HG03521 (cell line): ENCODE measurements around the gene PPM1K.

ENCODE experiments used
- ATAC-seq: cut with Tn5 transposase; IDR thresholded peaks from one replicate; pipeline ENCODE4 v1.9.1; 2021; ENCODE audit warnings: mild to moderate bottlenecking, moderate library complexity; ENCODE audit not compliant: unreplicated experiment

Gene PPM1K

GRCh38 chr4:88277711-88278225, 6.6 kb downstream of the PPM1K start:
- ATAC-seq = no peak

DNA sequence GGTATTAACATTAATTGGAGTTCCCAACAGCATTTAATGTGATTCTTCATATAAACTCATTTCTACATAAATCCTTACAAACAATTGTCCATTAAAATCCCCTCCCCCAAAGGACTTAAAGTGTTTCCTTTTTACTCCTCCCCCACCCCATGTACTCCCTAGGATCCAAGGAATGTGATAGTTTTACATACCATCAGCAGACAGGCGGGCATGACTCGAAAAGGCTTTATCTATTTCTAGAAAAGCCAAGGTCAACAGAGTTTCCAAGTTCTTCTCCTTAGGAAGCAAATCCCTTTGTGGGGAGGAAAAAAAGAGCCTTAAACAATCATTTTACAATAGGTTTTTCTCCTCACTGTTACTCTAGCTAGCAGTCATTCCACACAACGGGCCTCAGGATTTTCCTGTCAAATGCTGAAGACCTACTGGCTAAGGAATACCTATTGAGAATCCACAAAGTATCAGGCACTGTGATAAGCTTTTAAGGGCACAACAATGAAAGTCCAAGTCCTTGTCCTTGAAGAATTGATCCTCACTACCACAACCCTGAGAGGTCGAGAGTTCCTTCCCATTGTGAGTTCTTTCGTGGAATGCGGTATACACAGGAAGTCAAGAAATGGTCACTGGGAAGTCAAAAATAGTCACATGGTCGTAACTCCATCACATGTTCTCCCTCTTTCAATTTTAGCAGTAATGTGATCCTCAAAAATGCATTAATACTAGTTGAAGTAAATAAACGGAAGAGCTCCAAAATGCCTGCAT, 7.2 kb downstream of the PPM1K start:
- ATAC-seq = no peak

- no peak for ATAC-seq
These were observed 8.3 kb downstream of the PPM1K start for GRCh38 chr4:88275949-88276515.

DNA sequence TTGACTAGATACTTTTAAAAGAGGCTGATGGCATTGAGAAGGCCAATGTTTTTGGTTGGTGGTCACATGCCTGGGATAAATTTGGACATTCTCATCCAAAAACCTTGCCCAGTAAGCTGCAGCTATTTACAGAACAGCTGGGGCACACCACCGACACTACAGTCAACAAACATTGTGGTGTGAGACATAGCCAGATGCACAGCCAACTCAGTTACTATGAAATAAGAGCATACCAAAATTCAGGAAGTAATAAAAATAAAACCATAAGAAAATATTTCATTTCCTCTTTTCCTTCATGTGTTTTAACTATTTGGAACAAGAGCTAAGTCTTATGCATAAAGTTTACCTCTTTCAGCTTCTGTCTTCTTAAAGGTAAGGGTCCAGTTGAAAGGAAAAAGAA, 8.8 kb downstream of the PPM1K start:
- peak; percentile 52 for ATAC-seq

GRCh38 chr4:88268913-88269312, 15.4 kb downstream of the PPM1K start:
- no peak for ATAC-seq

- ATAC-seq = no peak
These were observed 20.0 kb downstream of the PPM1K start for GRCh38 chr4:88264336-88264735.

- ATAC-seq = no peak
These were observed 26.6 kb downstream of the PPM1K start for GRCh38 chr4:88257726-88258125.

DNA sequence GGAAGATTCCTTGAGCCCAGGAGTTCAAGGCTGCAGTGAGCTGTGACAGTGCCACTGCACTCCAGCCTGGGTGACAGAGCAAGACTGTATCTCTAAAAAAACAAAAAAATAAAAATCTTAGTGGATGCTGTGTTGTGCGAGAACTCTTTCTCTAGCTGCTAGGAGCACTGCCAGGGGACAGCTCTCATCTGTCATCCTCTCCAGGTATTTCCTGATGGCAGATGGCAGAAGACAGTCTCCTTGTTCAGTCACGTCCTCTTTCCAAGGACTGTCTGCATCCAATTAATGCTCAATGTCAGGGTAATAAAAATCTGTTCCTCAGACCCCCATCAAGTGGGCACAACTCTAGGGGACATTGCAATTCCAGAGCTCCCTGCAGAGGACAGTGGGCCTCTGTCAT, 29.2 kb downstream of the PPM1K start:
- no peak for ATAC-seq

DNA sequence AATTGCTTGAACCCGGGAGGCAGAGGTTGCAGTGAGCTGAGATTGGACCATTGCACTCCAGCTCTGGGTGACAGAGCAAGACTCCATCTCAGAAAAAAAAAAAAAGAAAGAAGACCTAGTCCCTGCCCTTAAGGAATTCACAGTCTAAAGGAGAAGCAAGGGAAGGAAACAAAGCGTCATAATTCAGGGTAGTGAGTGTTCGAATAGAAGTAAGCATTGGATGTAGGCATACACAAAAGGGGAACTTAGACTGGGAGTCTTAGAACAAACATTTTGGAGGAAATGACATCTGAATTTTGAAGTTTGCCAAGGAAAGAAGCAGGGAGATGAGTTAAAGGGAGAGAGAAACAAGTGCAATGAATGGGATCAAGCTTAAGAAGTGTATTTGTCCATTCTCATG, 32.4 kb downstream of the PPM1K start:
- ATAC-seq = no peak

GRCh38 chr4:88247148-88247547, 37.2 kb downstream of the PPM1K start:
- no peak for ATAC-seq

DNA sequence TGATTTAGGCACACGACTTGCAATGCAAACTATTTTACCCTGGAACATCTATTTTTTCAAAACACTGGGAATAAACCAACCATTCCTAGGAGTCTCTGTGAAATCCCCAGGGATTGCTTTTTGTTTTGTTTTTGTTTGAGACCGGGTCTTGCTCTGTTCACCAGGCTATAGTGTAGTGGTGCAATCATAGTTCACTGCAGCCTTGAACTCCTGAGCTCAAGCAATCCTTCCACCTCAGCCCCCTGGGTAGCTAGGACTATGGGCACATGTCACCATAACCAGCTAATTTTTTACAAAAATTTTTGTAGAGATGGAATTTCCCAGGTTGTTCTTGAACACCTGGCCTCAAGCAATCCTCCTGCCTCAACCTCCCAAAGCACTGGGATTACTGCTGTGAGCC, 37.8 kb downstream of the PPM1K start:
- no peak for ATAC-seq

DNA sequence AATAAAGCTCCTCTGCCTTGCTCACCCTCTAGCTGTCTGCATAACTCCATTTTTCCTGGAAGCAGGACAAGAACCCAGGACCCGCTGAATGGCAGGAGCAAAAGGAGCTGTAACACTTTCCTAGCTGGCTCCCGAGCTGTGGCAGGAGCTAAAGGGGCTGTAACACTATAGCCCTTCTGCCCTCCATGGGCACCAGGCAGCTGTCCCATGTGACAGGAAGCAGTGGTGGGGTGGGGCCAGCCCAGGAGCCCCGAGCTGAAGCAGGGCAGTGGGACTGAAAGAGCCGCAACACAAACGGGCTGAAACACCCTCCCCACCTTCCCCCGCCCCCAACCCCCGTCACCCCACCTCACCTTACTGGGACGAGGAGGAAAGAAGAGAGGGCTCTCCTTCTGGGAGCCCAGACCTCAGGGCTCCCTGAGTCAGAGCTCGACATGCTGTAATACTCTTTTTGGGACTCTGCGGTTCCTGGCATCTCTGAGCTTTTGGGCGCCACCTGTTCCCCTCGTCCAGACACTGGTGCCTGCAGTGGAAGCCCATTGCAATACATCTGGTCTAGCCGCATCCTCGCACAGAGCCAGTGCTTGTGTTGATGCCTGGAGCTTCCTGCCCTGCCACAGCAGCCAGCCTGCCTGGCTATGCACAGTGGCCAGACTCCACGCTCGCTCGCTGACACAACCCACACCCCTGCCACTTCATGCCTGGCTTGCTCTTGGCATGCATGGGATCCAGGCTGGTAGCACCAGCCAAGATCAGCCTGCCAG, 39.4 kb downstream of the PPM1K start:
- peak; percentile 51 for ATAC-seq

DNA sequence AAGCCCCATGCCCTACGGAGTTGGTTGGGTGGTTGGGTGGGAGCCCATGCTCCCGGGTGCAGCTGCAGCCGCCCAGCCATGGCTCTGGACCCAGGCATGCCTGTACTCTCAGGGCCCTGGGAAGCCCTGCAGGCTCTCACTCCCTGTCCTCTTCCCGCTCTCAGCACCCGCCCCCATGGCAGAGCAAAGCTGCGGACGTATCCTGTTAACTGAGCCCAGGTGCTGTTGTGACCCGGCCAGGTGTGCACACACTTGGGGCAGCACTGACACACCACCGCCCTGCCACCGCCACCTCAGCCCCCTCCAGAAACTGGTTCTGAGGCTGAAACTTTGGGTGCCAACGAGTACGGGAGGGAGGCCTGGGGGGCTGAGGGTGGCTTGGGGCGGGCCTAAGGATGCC, 40.3 kb downstream of the PPM1K start:
- ATAC-seq = no peak

DNA sequence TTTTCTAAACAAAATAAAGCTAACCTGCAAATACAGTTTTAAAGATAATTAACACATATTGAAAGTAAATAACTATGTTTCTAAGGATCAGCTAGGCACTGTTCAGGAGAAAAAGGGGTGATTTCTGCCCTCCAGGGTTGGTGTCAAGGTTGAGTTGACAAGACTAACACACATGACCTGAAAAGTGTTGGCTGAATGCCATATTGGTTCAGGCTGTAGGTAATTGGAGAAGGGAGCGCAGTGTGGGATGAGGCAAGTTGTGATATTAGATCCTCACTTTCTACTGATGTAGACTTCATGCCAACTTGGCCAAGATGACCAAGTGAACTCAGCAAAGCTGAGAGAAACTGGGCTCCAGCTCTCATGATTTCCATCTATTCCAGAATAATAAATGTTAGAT, 42.2 kb downstream of the PPM1K start:
- no peak for ATAC-seq

GRCh38 chr4:88240297-88240714, 44.1 kb downstream of the PPM1K start:
- no peak for ATAC-seq

- no peak for ATAC-seq
These were observed 53.2 kb downstream of the PPM1K start for GRCh38 chr4:88230969-88231771.

GRCh38 chr4:88230461-88230891, 53.9 kb downstream of the PPM1K start:
- no peak for ATAC-seq

DNA sequence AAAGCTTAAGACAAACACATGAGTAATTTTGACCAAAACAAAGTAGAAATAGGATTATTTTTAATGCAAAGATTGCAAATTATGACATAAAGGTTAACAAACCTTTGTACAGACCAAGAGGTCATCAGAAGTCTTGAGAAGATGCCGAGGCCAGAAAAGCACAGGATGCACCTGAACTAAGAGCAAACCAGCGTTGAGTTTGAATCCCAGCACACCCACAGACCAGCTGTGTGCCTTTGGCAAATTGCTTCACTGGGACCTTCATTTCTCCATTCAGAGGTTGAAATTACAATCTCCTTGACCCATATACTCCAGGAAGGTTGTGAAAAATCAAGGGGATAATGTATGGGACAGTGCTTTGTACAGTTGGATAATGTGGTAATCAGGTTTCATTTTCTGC, 56.6 kb downstream of the PPM1K start:
- ATAC-seq = no peak

DNA sequence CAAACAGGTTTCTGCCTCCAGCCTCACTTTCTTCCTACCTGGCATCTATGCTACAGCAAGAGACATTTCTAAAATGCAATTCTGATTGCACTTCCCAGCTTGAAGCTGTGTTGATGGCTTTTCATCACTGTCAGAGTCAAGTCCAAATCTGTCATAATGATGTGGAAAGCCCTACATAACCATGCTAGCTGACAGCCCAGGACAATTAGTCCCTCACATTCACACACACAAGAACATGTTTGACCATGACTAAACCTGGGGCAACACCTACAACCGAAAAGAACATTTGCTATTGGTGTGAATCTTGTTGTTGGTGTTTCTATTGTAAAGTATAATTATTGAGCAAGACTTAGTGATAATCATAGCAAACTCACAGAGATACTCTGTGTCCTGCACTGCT, 58.2 kb downstream of the PPM1K start:
- no peak for ATAC-seq

DNA sequence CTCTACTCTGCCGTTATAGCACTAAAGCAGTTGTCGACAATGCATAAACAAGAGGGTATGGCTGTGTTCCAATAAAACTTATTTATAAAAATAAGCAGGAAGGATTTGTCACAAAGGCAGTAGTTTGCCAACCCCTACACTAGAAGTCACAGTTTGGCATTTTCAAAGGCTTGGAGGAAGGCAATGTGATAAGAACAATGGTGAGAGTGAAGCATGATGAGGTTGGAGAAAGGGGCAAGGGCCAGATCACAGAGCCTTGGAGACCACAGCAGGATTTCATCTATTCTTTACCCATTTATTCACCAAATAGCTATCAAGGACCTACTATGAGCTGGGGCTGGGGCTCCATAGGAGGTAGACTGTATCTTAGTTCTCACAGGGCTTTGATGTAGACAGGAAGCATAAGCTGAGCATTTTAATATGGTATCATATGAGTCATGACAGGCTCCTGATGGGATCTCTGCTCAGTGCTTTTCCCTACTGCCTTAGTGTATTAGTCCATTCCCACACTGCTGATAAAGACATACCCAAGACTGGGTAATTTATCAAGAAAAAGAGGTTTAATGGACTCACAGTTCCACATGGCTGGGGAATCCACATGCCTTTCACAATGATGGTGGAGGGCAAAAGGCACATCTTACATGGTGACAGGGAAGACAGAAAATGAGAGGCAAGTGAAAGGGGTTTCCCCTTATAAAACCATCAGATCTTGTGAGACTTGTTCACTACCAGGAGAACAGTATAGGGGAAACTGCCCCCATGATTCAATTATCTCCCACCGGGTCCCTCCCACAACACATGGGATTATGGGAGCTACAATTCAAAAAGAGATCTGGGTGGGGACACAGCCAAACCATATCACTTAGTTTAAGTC, 58.9 kb downstream of the PPM1K start:
- ATAC-seq = no peak
